Lower lobe of right lung (tissue), 2 donors: ENCODE measurements around the gene PTPRD. TPM values are rescaled to one million over a fixed set of nuclear protein-coding genes. Genes with fewer than 3 reads are reported as not detected.
A peak's percentile ranks its signal among the peaks of the same experiment; 100 is the strongest.
"Not testable (repeated sequence)": the region's sequence is repeated elsewhere in the genome, so short reads cannot be mapped to it uniquely, and the experiment has no call there.

Source experiments
- ATAC-seq, 2 donors: fragments of 200-7000 bp; cut with Tn5 transposase; one replicate each; pipeline ENCODE4 v1.9.1; 2020 to 2022; ENCODE audit warnings: mild to moderate bottlenecking in 2 of 2, moderate library complexity in 2 of 2
- DNase-seq: peaks from one replicate; pipeline ENCODE4 v3.0.0-alpha.2; 2020
- H3K27ac ChIP-seq: fragments of 200-600 bp; one replicate; pipeline ENCODE4 v1.8.0; 2022
- H3K27me3 ChIP-seq: fragments of 200-600 bp; one replicate; pipeline ENCODE4 v1.8.0; 2022; ENCODE audit warnings: low read depth
- H3K36me3 ChIP-seq: fragments of 200-600 bp; one replicate; pipeline ENCODE4 v1.8.0; 2022; ENCODE audit warnings: mild to moderate bottlenecking
- H3K4me1 ChIP-seq: fragments of 200-600 bp; one replicate; pipeline ENCODE4 v1.8.0; 2022
- H3K4me3 ChIP-seq: fragments of 200-600 bp; one replicate; pipeline ENCODE4 v1.8.0; 2022; ENCODE audit warnings: mild to moderate bottlenecking
- H3K9me3 ChIP-seq: fragments of 200-600 bp; one replicate; pipeline ENCODE4 v1.8.0; 2022
- intact Hi-C: fragments of 100-400 bp; cut with DNase I; formaldehyde crosslinking; loops from one replicate; pipeline ENCODE4 v1.11.0; 2022
- total RNA-seq: library from RNA; stranded (reverse); fragmentation: NEBNext Ultra II Directional; extraction: Animal tissue kit (Norgen Biotek cat#: 25700); gene quantifications from one replicate; pipeline ENCODE4 v1.2.1, GENCODE V29; 2021
- TF ChIP-seq, protein P1 (sequence below): fragments of 200-600 bp; IDR thresholded peaks from one replicate; pipeline ENCODE4 v1.8.0; 2022; ENCODE audit warnings: antibody characterized with exemption, mild to moderate bottlenecking
- donor health status: DM: no; HTN: yes; CAD: no; lungs with severe emphysema.

PTPRD gene
- total RNA-seq, 1 donor from 2014 or later = 17.2 TPM

DNA sequence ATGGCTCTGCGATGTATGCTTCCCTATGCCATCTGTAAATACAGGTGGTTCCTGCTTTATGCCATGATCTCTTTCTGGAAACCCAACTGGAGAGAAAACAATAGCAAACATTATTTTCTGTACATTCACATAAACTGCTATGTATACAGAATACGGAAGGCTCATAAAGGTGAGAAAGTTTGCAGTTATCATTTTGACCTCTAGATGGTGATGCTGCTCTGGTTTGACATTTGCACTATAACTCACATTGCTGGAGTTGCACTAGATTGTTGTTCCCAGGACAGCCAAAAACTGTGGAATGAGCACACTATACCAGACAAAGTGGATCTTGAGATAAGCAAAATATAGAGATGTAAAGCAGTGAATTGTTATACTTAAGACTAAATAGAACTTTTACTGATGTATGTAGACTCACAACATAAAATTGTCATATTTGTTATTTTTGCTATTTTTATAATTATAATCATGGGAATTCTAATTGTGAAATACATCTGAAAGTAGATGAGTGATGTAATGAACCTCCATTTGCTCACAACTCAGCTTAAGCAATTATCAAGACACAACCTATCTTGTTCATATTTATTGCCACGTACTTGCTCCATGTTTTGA is 246.5 kb downstream of the PTPRD start:
- peak in 1 of 2 donors; percentile 75 for ATAC-seq
- Histone ChIP-seq H3K4me3 (no peak overlapping the region), H3K27ac (no peak overlapping the region), H3K27me3 (no peaks in the 10 kb centered on the region), H3K9me3 (no peaks in the 10 kb centered on the region), H3K36me3 (no peaks in the 10 kb centered on the region), H3K4me1 (no peaks in the 10 kb centered on the region)
- TF ChIP-seq, protein P1, sequence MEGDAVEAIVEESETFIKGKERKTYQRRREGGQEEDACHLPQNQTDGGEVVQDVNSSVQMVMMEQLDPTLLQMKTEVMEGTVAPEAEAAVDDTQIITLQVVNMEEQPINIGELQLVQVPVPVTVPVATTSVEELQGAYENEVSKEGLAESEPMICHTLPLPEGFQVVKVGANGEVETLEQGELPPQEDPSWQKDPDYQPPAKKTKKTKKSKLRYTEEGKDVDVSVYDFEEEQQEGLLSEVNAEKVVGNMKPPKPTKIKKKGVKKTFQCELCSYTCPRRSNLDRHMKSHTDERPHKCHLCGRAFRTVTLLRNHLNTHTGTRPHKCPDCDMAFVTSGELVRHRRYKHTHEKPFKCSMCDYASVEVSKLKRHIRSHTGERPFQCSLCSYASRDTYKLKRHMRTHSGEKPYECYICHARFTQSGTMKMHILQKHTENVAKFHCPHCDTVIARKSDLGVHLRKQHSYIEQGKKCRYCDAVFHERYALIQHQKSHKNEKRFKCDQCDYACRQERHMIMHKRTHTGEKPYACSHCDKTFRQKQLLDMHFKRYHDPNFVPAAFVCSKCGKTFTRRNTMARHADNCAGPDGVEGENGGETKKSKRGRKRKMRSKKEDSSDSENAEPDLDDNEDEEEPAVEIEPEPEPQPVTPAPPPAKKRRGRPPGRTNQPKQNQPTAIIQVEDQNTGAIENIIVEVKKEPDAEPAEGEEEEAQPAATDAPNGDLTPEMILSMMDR = peak; percentile 50
- DNase-seq = no peak
- intact Hi-C loops = no loop called here

DNA sequence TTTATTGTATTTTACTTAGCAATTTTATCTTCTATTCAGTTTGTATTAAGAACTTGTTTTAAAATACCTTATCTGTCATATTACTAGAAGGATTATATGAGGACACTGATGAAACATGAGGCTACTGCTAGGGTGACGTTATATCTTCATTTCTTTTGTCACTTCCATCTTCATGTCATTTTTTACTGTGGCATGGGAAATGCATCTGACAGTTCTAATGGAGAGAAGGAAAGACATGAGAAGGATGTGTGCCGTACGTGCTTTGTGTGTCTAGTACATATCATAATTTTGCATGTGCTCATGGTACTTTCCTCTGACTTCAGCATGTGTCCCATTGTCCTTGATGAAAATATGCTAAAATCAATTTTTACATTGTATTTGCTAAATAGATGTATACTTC is 258.2 kb downstream of the PTPRD start:
- no peak overlapping the region for H3K4me3 ChIP-seq
- ATAC-seq = no peak
- H3K9me3 ChIP-seq = no peaks in the 10 kb centered on the region
- H3K27ac ChIP-seq = no peak overlapping the region
- no peaks in the 10 kb centered on the region for H3K4me1 ChIP-seq
- no peak for DNase-seq
- H3K36me3 ChIP-seq = no peaks in the 10 kb centered on the region
- intact Hi-C loops = no loop called here
- H3K27me3 ChIP-seq = no peaks in the 10 kb centered on the region
- TF ChIP-seq, protein P1 = no peak

DNA sequence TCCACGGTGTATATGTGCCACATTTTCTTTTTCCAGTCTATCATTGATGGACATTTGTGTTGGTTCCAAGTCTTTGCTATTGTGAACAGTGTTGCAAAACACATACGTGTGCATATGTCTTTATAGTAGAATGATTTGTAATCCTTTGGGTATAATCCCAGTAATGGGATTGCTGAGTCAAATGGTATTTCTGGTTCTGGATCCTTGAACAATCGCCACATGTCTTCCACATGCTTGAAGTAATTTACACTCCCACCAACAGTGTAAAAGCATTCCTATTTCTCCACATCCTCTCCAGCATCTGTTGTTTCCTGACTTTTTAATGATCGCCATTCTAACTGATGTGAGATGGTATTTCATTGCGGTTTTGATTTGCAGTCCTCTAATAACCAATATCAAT is 267.2 kb downstream of the PTPRD start:
- H3K27me3 ChIP-seq, intact Hi-C loops, H3K36me3 ChIP-seq, DNase-seq, ATAC-seq, H3K4me1 ChIP-seq, H3K27ac ChIP-seq, H3K4me3 ChIP-seq, H3K9me3 ChIP-seq: not testable (repeated sequence)

DNA sequence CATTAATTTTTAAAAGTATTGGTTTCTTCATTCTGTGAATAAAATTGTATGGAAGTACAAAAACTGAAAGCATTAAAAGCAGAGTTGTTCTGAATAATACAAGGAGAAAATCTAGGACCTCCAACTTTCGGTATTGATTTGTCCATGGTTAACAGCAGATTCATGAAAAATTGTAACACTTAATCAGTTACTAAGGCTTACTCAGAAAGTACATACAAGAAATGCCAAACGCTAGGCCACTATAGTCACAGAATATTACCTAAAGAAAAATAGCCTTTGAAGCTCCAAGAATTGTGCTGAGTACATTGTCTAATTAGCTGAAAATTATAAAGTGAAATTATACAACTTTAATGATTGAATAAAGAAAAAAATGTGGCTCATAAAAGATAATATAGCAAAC is 271.7 kb downstream of the PTPRD start:
- no peak overlapping the region for H3K4me3 ChIP-seq
- no peaks in the 10 kb centered on the region for H3K27me3 ChIP-seq
- no peak for DNase-seq
- TF ChIP-seq, protein P1 = no peak
- intact Hi-C loops = no loop called here
- no peaks in the 10 kb centered on the region for H3K4me1 ChIP-seq
- ATAC-seq = no peak
- no peak overlapping the region for H3K27ac ChIP-seq
- H3K36me3 ChIP-seq = no peaks in the 10 kb centered on the region
- H3K9me3 ChIP-seq = no peaks in the 10 kb centered on the region

DNA sequence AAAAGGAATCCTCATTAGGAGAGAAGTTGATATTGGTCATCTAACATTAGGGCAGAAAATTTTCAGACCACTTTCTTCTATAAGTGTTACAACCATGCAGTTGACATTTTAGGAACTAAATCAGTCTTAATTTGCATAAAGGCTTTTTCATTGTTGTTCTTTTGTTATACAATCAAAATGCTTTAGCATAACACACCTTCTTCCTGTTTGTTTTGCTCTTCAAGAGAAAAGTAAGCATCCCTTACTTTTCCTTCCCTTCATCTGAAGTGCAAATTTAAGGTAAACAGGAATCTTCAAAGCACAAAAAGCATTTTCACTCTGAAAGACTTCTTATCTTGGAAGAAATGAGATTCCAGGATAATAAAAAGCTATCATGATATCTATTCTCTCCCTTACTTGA is 273.6 kb downstream of the PTPRD start:
- Histone ChIP-seq H3K27ac (no peak overlapping the region), H3K36me3 (no peaks in the 10 kb centered on the region), H3K9me3 (no peaks in the 10 kb centered on the region), H3K4me3 (no peak overlapping the region), H3K4me1 (no peaks in the 10 kb centered on the region), H3K27me3 (no peaks in the 10 kb centered on the region)
- intact Hi-C loops = no loop called here
- DNase-seq (no peak), ATAC-seq (no peak)
- TF ChIP-seq, protein P1 = no peak

DNA sequence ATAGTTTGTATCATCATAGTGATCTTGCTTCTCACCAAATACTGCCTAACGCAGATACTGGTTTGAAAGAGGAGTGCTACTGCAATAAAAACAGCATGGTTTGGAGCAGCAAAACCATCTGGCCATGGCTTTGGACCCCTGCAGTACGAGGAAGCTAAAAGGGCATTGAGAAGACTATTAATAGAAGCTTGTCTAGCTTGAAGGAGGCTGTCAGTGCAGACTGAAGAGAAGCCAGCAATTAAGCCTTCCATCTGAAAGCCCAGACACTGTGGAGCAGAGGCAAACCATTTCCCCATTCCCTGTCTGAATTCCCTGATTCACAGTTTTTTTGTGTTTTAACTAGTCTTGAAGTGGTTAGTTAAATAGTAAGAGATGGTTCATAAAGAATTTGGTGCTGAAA is 281.6 kb downstream of the PTPRD start:
- intact Hi-C loops = no loop called here
- ATAC-seq (no peak), DNase-seq (no peak)
- Histone ChIP-seq H3K4me1 (no peaks in the 10 kb centered on the region), H3K9me3 (no peaks in the 10 kb centered on the region), H3K36me3 (no peaks in the 10 kb centered on the region), H3K27ac (no peak overlapping the region), H3K27me3 (no peaks in the 10 kb centered on the region), H3K4me3 (no peak overlapping the region)
- TF ChIP-seq, protein P1 = no peak
